Loucy (cell line): ENCODE measurements around the gene TICAM1.

Experiments used
- CTCF ChIP-seq: fragments of 200-600 bp; sonication (generic); conservative IDR thresholded peaks from 2 replicates; pipeline ENCODE4 v1.5.1; 2014; ENCODE audit warnings: mild to moderate bottlenecking, antibody characterized with exemption, low read length
- EZH2phosphoT487 ChIP-seq: fragments of 200-600 bp; IDR thresholded peaks from 2 replicates; pipeline ENCODE4 v1.6.1; 2018; ENCODE audit warnings: antibody characterized with exemption, mild to moderate bottlenecking, moderate library complexity, borderline replicate concordance

- TF ChIP-seq CTCF, result no peak
- TF ChIP-seq EZH2phosphoT487, result no peak
These were observed 15.9 kb upstream of the TICAM1 start for GRCh38 chr19:4847190-4847973.
